Duodenal mucosa (tissue), 2 donors: ENCODE measurements around the gene UBLCP1.

Experiments
- H3K27ac ChIP-seq: one replicate; pipeline ENCODE4 v1.7.0; 2013; ENCODE audit warnings: low read depth, low read length
- H3K27me3 ChIP-seq, 2 donors: one replicate each; pipeline ENCODE4 v1.7.0; 2013; ENCODE audit warnings: low read length in 2 of 2, control low read depth in 1 of 2; ENCODE audit not compliant: insufficient read depth in 2 of 2, control insufficient read depth in 1 of 2
- H3K36me3 ChIP-seq, 2 donors: one replicate each; pipeline ENCODE4 v1.7.0; 2013; ENCODE audit warnings: low read length in 2 of 2, control low read depth in 1 of 2; ENCODE audit not compliant: insufficient read depth in 2 of 2, control insufficient read depth in 1 of 2
- H3K4me1 ChIP-seq, 2 donors: one replicate each; pipeline ENCODE4 v1.7.0; 2013; ENCODE audit warnings: low read length in 2 of 2, control low read depth in 1 of 2; ENCODE audit not compliant: insufficient read depth in 2 of 2, control insufficient read depth in 1 of 2
- H3K4me3 ChIP-seq, 2 donors: one replicate each; pipeline ENCODE4 v1.7.0; 2013; ENCODE audit warnings: low read length in 2 of 2, low read depth in 1 of 2
- H3K9ac ChIP-seq, 2 donors: one replicate each; pipeline ENCODE4 v1.7.0; 2013; ENCODE audit warnings: low read length in 2 of 2, low read depth in 1 of 2
- H3K9me3 ChIP-seq, 2 donors: one replicate each; pipeline ENCODE4 v1.7.0; 2013; ENCODE audit warnings: low read length in 2 of 2, control low read depth in 1 of 2; ENCODE audit not compliant: control insufficient read depth in 1 of 2

UBLCP1 gene

DNA sequence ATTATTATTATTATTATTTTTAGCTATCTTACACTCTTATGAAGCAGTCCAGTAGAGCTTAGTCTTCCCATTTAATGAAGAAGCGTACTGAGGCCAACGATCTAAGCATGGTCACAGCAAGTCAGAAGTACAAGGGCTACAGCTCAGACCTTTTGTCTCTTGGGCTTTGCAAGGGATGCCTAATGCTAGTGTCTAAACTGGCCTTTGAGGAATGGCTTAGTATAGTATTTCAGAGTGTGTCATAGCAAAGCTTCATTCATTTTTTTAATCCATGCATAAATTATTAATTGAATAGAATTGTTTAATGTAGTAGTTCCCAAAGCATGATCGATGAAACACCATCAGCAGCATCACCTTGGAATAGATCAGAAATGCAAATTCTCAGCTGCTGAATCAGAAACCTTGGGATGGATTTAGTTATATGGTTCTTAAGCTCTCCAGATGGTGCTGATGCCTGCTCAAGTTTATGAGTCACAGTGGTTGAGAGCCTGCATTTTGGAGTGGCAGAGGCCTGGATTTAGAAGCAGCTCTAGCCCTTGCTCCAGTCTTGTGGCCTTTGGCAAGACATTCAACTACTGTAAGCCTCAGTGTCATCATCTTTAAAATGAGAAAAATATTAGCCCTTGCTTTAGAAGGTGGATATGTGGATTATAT lies 61.1 kb downstream of the UBLCP1 start:
- H3K9me3 ChIP-seq, result no peaks in the 10 kb centered on the region
- H3K27ac ChIP-seq, result no peak overlapping the region
- H3K4me1 ChIP-seq, result no peaks in the 10 kb centered on the region
- H3K27me3 ChIP-seq, result no peaks in the 10 kb centered on the region
- no peak overlapping the region for H3K9ac ChIP-seq
- H3K4me3 ChIP-seq, result no peak overlapping the region
- no peaks in the 10 kb centered on the region for H3K36me3 ChIP-seq

DNA sequence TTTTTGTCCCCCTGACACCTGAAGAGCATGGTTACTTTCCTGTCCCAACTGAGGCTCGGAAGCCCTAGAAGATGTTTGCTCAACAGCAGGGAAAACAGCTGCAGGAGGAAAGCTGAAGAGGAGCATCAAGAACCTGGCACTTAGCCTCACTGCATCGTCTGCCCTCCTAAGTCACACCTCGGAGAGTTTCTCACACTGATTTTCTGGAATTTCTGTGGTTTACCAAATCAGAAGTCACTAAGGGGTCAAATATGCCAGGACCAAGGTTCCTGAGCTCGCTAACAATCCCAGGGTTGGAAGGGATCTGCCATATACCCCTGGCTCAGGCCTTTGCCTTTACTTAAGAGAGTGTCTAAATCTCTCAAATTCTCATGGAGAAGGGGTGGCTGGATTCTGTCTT lies 61.9 kb downstream of the UBLCP1 start:
- Histone ChIP-seq H3K9me3 (no peaks in the 10 kb centered on the region), H3K9ac (no peak overlapping the region), H3K4me1 (no peaks in the 10 kb centered on the region), H3K27ac (no peak overlapping the region), H3K4me3 (no peak overlapping the region), H3K36me3 (no peaks in the 10 kb centered on the region), H3K27me3 (no peaks in the 10 kb centered on the region)

DNA sequence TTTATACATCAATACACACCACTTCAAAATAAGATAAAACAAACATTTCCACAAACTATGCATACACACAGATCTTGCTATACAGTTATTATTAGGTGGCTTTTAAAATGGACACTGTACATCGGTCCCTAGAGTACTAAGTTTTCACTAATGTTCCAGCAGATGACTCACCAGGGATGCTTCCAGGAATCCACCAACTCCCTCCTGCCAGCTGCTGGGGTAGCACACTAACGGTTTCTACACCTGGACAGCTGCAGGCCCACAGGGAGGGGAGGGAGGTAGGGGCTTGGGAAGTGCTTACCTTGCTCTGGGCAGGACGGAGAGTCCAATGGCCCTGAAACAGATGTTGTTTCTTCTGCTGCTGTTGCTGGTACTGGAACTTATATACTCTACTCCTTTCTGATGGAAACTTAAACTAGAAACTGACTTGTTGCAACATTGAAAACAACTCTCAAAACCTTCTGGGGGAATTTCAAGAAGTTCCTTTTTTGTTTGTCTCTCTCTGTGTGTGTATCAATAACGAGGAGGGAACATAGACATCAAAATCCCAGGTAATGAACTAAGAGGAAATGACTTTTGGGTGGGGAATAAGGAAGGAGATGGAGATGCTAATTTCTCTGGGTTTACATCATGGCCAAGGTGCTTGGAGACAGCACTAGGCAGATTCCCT lies 67.2 kb downstream of the UBLCP1 start, which contains the start of gene IL12B:
Gene IL12B, minus strand, starts transcription at position 357 of the 670 bp plus-strand sequence. CDS start 3,705 bp downstream, outside the sequence.
- H3K27ac ChIP-seq, result no peak within 1 kb of the TSS
- H3K4me1 ChIP-seq, result peaks cover 4% of the 10 kb centered on the region in 2 donors
- no peaks in the 10 kb centered on the region for H3K9me3 ChIP-seq
- no peak within 1 kb of the TSS for H3K9ac ChIP-seq
- peaks cover 0 to 2% of the 10 kb centered on the region in 2 donors for H3K27me3 ChIP-seq
- no peaks in the 10 kb centered on the region for H3K36me3 ChIP-seq
- H3K4me3 ChIP-seq, result peak within 1 kb of the TSS; percentile 55 to 57

DNA sequence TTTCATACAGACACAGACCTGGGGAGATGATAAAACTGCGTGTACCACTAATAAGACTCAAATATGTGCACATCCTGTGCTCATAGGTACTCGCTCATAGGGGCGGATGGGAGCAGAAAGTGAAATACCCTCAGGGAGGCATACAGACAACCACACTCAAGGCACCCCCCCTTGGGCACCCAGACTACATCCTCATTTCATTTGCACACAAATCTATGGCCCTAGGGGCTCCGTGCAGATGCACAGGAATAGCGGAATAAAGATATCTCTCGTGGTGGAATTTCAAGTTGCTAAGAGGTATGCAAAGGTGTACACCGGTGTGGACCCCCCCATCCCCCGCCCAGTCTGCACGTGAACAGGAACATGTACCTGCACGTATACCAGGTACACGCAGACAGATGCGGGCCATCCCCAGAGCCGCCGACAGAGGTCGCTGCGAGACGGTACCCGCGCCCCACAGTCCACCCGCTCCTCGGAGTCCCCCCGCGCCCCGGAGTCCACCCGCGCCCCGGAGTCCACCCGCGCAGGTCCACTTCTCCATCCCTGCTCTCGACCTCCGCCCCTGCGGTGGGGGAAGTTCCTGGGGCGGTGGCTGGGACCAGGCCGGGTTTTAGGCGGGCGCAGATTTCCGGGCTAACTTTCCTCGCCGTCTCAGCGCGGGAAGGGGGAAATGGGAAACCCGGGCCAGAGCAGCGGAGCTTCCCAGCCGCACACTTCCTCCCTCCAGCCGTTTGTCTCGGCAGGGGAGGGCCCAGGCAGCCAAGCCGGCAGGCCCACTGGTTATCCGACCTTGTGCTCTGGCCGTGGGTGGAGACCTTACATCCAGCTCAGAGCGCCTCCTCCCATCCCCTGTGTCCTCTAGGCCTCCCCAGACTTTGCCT lies 68.2 kb downstream of the UBLCP1 start:
- Histone ChIP-seq H3K36me3 (no peaks in the 10 kb centered on the region), H3K27ac (no peak overlapping the region), H3K27me3 (peaks cover 0 to 2% of the 10 kb centered on the region in 2 donors), H3K4me3 (peak overlapping the region; percentile 55 to 57), H3K9ac (peak overlapping the region in 1 of 2 donors; percentile 32), H3K4me1 (peaks cover 4% of the 10 kb centered on the region in 2 donors), H3K9me3 (no peaks in the 10 kb centered on the region)

DNA sequence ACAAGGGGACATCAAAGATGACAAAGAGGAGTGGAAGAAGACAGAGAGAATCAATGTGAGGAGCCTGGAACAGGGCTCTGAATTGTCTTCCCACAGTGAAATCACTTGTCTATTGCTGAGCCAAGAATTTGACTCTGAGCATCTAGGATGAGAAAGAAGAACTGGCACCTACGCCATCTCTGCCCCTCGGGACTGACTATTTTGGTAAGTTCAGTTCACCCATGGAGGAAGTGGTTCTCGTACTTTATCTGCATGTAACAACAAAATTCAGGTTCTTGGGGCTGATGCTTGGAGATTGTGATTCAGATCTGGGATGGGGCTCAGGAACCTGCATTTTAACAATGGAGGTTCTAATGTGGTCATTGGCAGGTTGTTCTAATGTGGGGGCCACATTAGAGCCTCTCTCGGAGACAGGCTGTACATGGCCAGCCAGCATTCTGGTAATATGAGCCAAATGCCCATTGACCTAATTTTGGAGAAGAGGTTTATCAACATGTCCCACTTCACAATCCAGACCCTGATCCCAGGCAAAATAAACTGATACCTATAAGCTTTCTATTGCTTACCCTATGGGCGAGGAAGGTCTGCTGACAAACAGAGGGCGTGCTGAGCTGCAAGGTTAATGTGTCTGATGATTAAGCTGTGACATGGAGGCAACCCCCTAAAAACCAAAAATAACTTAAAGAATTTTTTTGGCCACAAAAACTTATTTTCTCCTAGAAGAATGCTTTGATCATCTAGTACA lies 69.9 kb downstream of the UBLCP1 start:
- no peak overlapping the region for H3K9ac ChIP-seq
- H3K27me3 ChIP-seq, result peaks cover 0 to 2% of the 10 kb centered on the region in 2 donors
- H3K9me3 ChIP-seq, result no peaks in the 10 kb centered on the region
- no peak overlapping the region for H3K4me3 ChIP-seq
- H3K36me3 ChIP-seq, result no peaks in the 10 kb centered on the region
- H3K27ac ChIP-seq, result no peak overlapping the region
- peaks cover 4% of the 10 kb centered on the region in 2 donors for H3K4me1 ChIP-seq

DNA sequence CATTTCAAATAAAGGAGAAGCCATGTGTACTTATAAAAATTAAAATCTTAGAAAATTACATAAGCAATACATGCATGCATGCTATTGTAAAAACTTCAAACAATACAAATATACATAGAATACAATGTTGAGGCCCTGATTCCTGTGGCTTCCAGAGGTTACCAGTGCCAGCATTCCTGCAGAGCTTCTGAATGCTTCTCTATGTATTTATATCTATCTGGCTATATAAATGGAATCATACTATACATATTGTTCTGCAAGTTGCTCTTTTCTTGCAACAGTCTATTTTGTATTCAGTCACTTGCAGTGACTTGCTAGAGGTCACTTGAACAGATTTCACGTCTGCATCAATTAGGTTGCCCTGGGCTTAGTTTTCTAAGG lies 70.4 kb downstream of the UBLCP1 start:
- H3K9me3 ChIP-seq, result no peaks in the 10 kb centered on the region
- no peak overlapping the region for H3K27ac ChIP-seq
- H3K4me3 ChIP-seq, result no peak overlapping the region
- peaks cover 0 to 2% of the 10 kb centered on the region in 2 donors for H3K27me3 ChIP-seq
- H3K9ac ChIP-seq, result no peak overlapping the region
- peaks cover 4% of the 10 kb centered on the region in 2 donors for H3K4me1 ChIP-seq
- H3K36me3 ChIP-seq, result no peaks in the 10 kb centered on the region
